HL-60 (cell line): ENCODE measurements around the gene SPI1.

Source experiments
- GABPA ChIP-seq: IDR thresholded peaks from 2 replicates; pipeline ENCODE4 v1.6.1; 2012; ENCODE audit warnings: low read depth
- POLR2AphosphoS5 ChIP-seq: IDR thresholded peaks from 2 replicates; pipeline ENCODE4 v1.6.1; 2012; ENCODE audit warnings: low read depth
- SPI1 ChIP-seq: IDR thresholded peaks from 2 replicates; pipeline ENCODE4 v1.6.1; 2012; ENCODE audit warnings: low read depth, mild to moderate bottlenecking, borderline replicate concordance
- TF ChIP-seq, protein P1 (sequence below): IDR thresholded peaks from one replicate; pipeline ENCODE4 v1.5.1; 2011; ENCODE audit warnings: low read length, control low read depth, inconsistent platforms; ENCODE audit not compliant: insufficient read depth
- TF ChIP-seq, protein P2 (sequence below): IDR thresholded peaks from 2 replicates; pipeline ENCODE4 v1.6.1; 2012; ENCODE audit warnings: low read depth; ENCODE audit not compliant: insufficient replicate concordance

DNA sequence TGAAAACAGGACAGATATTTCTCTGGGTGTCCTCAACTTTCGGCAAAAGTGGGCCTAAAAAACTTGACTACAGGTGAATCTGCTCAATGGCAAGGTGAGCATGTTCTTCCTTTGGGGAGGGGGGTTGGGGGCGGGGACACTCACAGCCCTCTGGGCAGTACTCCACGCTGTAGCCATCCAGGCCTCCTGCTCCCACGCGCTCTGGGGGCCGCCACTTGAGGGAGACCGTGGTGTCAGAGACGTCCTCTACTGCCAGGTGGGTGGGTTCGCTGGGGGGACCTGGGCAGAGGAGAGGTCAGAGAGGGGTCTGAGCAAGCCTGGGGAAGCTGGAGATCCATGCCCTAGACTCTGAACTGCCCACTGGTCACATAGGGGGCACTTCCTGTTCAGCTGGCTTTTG, 42.6 kb downstream of the SPI1 start:
- TF ChIP-seq, protein P1, sequence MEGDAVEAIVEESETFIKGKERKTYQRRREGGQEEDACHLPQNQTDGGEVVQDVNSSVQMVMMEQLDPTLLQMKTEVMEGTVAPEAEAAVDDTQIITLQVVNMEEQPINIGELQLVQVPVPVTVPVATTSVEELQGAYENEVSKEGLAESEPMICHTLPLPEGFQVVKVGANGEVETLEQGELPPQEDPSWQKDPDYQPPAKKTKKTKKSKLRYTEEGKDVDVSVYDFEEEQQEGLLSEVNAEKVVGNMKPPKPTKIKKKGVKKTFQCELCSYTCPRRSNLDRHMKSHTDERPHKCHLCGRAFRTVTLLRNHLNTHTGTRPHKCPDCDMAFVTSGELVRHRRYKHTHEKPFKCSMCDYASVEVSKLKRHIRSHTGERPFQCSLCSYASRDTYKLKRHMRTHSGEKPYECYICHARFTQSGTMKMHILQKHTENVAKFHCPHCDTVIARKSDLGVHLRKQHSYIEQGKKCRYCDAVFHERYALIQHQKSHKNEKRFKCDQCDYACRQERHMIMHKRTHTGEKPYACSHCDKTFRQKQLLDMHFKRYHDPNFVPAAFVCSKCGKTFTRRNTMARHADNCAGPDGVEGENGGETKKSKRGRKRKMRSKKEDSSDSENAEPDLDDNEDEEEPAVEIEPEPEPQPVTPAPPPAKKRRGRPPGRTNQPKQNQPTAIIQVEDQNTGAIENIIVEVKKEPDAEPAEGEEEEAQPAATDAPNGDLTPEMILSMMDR = no peak
- TF ChIP-seq POLR2AphosphoS5 (no peak), GABPA (no peak), SPI1 (no peak)
- TF ChIP-seq, protein P2, sequence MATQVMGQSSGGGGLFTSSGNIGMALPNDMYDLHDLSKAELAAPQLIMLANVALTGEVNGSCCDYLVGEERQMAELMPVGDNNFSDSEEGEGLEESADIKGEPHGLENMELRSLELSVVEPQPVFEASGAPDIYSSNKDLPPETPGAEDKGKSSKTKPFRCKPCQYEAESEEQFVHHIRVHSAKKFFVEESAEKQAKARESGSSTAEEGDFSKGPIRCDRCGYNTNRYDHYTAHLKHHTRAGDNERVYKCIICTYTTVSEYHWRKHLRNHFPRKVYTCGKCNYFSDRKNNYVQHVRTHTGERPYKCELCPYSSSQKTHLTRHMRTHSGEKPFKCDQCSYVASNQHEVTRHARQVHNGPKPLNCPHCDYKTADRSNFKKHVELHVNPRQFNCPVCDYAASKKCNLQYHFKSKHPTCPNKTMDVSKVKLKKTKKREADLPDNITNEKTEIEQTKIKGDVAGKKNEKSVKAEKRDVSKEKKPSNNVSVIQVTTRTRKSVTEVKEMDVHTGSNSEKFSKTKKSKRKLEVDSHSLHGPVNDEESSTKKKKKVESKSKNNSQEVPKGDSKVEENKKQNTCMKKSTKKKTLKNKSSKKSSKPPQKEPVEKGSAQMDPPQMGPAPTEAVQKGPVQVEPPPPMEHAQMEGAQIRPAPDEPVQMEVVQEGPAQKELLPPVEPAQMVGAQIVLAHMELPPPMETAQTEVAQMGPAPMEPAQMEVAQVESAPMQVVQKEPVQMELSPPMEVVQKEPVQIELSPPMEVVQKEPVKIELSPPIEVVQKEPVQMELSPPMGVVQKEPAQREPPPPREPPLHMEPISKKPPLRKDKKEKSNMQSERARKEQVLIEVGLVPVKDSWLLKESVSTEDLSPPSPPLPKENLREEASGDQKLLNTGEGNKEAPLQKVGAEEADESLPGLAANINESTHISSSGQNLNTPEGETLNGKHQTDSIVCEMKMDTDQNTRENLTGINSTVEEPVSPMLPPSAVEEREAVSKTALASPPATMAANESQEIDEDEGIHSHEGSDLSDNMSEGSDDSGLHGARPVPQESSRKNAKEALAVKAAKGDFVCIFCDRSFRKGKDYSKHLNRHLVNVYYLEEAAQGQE = no peak
